ENCODE results near the gene SLC37A3. TPM values are rescaled to one million over a fixed set of nuclear protein-coding genes. Genes with fewer than 3 reads are reported as not detected.

Gene SLC37A3
- polyA plus RNA-seq (2013, experiment 1 of 2): 33.3 TPM
- polyA plus RNA-seq (2013, experiment 2 of 2): 32.8 TPM

GRCh38 chr7:140397784-140398750 lies at the start of gene SLC37A3:
SLC37A3 (minus strand) TSS chr7:140398530; CDS start chr7:140382526, 16,004 bp downstream.
- DNase-seq (ENCODE audit: low spot score): peak; percentile 79

GRCh38 chr7:140447841-140448240 lies 49.5 kb upstream of the SLC37A3 start:
- Histone ChIP-seq H4K91ac (ENCODE audit: low read depth, low read length, poor library complexity) (no peak overlapping the region), H3K27ac (replicated peaks; ENCODE audit: low read length) (no peak overlapping the region), H3K4me1 (ENCODE audit: control insufficient read depth in 2 of 2, insufficient read depth in 1 of 2, low read depth in 1 of 2, low read length in 2 of 2) (peaks cover 0 to 2% of the 10 kb centered on the region in 2 donors), H2BK15ac (ENCODE audit: low read length) (no peak overlapping the region), H4K8ac (ENCODE audit: low read depth, low read length) (no peak overlapping the region), H2BK120ac (ENCODE audit: low read depth, low read length) (no peak overlapping the region), H3K4ac (ENCODE audit: low read length) (no peak overlapping the region), H2BK5ac (ENCODE audit: low read length) (no peak overlapping the region), H3K23ac (ENCODE audit: low read depth, low read length, poor library complexity) (no peak overlapping the region), H3K79me1 (ENCODE audit: low read depth, low read length) (no peaks in the 10 kb centered on the region), H3K9me3 (replicated peaks in 1 of 2; ENCODE audit: control insufficient read depth in 2 of 2, insufficient read depth in 1 of 2, low read depth in 1 of 2, low read length in 2 of 2) (no peaks in the 10 kb centered on the region), H2BK12ac (ENCODE audit: low read length) (no peak overlapping the region), H3K27me3 (ENCODE audit: control insufficient read depth in 3 of 3, insufficient read depth in 3 of 3, low read depth in 1 of 3, low read length in 3 of 3) (no peaks in the 10 kb centered on the region), H3K18ac (ENCODE audit: low read length) (no peak overlapping the region), H3K4me2 (ENCODE audit: insufficient read depth, low read length, poor library complexity, severe bottlenecking) (no peak overlapping the region), H3K36me3 (replicated peaks in 1 of 2; ENCODE audit: control insufficient read depth in 2 of 2, insufficient read depth in 2 of 2, low read length in 2 of 2) (peaks cover 3 to 5% of the 10 kb centered on the region in 2 donors), H3K9ac (ENCODE audit: low read depth, low read length, poor library complexity) (no peak overlapping the region), H2AFZ (ENCODE audit: low read length) (no peak overlapping the region), H3K4me3 (ENCODE audit: low read length in 2 of 2) (no peak overlapping the region), H2AK5ac (ENCODE audit: low read depth, low read length) (no peak overlapping the region), H3K14ac (ENCODE audit: low read length) (no peak overlapping the region)
- no CpG with 5 or more reads among the region's 7 CpGs for WGBS, 2 donors (ENCODE audit: extremely low coverage in 2 of 2, insufficient read length in 2 of 2, insufficient replicate concordance in 1 of 2)
- DNase-seq (ENCODE audit: low spot score): no peak

More at GRCh38 chr7:140397784-140398750, at the start of gene SLC37A3:
- no CpG with 5 or more reads among the region's 66 CpGs for WGBS, 2 donors (ENCODE audit: extremely low coverage in 2 of 2, insufficient read length in 2 of 2, insufficient replicate concordance in 1 of 2)
- Histone ChIP-seq H2BK120ac (ENCODE audit: low read depth, low read length) (peak within 1 kb of the TSS; percentile 72), H2BK12ac (ENCODE audit: low read length) (no peak within 1 kb of the TSS), H3K9me3 (replicated peaks in 1 of 2; ENCODE audit: control insufficient read depth in 2 of 2, insufficient read depth in 1 of 2, low read depth in 1 of 2, low read length in 2 of 2) (no peaks in the 10 kb centered on the region), H3K18ac (ENCODE audit: low read length) (peak within 1 kb of the TSS; percentile 94), H3K79me1 (ENCODE audit: low read depth, low read length) (peaks cover 5% of the 10 kb centered on the region), H2AK5ac (ENCODE audit: low read depth, low read length) (peak within 1 kb of the TSS; percentile 63), H3K4me1 (ENCODE audit: control insufficient read depth in 2 of 2, insufficient read depth in 1 of 2, low read depth in 1 of 2, low read length in 2 of 2) (peaks cover 0 to 3% of the 10 kb centered on the region in 2 donors), H2AFZ (ENCODE audit: low read length) (peak within 1 kb of the TSS; percentile 92), H2BK5ac (ENCODE audit: low read length) (no peak within 1 kb of the TSS), H4K91ac (ENCODE audit: low read depth, low read length, poor library complexity) (no peak within 1 kb of the TSS), H3K23ac (ENCODE audit: low read depth, low read length, poor library complexity) (peak within 1 kb of the TSS; percentile 100), H3K4me2 (ENCODE audit: insufficient read depth, low read length, poor library complexity, severe bottlenecking) (peak within 1 kb of the TSS; percentile 83), H4K8ac (ENCODE audit: low read depth, low read length) (no peak within 1 kb of the TSS), H3K27me3 (ENCODE audit: control insufficient read depth in 3 of 3, insufficient read depth in 3 of 3, low read depth in 1 of 3, low read length in 3 of 3) (no peaks in the 10 kb centered on the region), H2BK15ac (ENCODE audit: low read length) (peak within 1 kb of the TSS; percentile 58), H3K4ac (ENCODE audit: low read length) (no peak within 1 kb of the TSS), H3K4me3 (ENCODE audit: low read length in 2 of 2) (peak within 1 kb of the TSS; percentile 66 to 95), H3K9ac (ENCODE audit: low read depth, low read length, poor library complexity) (peak within 1 kb of the TSS; percentile 84), H3K27ac (replicated peaks; ENCODE audit: low read length) (no peak within 1 kb of the TSS), H3K14ac (ENCODE audit: low read length) (peak within 1 kb of the TSS; percentile 21), H3K36me3 (replicated peaks in 1 of 2; ENCODE audit: control insufficient read depth in 2 of 2, insufficient read depth in 2 of 2, low read length in 2 of 2) (no peaks in the 10 kb centered on the region)

- no CpG with 5 or more reads among the region's 11 CpGs for WGBS, 2 donors (ENCODE audit: extremely low coverage in 2 of 2, insufficient read length in 2 of 2, insufficient replicate concordance in 1 of 2)
- Histone ChIP-seq H2AFZ (ENCODE audit: low read length) (no peak overlapping the region), H2BK120ac (ENCODE audit: low read depth, low read length) (no peak overlapping the region), H3K4me1 (ENCODE audit: control insufficient read depth in 2 of 2, insufficient read depth in 1 of 2, low read depth in 1 of 2, low read length in 2 of 2) (peaks cover 0 to 2% of the 10 kb centered on the region in 2 donors), H3K79me1 (ENCODE audit: low read depth, low read length) (no peaks in the 10 kb centered on the region), H3K23ac (ENCODE audit: low read depth, low read length, poor library complexity) (no peak overlapping the region), H2AK5ac (ENCODE audit: low read depth, low read length) (no peak overlapping the region), H4K8ac (ENCODE audit: low read depth, low read length) (no peak overlapping the region), H2BK15ac (ENCODE audit: low read length) (no peak overlapping the region), H3K9ac (ENCODE audit: low read depth, low read length, poor library complexity) (no peak overlapping the region), H2BK5ac (ENCODE audit: low read length) (no peak overlapping the region), H3K9me3 (replicated peaks in 1 of 2; ENCODE audit: control insufficient read depth in 2 of 2, insufficient read depth in 1 of 2, low read depth in 1 of 2, low read length in 2 of 2) (no peaks in the 10 kb centered on the region), H3K4ac (ENCODE audit: low read length) (no peak overlapping the region), H2BK12ac (ENCODE audit: low read length) (no peak overlapping the region), H3K27ac (replicated peaks; ENCODE audit: low read length) (no peak overlapping the region), H3K36me3 (replicated peaks in 1 of 2; ENCODE audit: control insufficient read depth in 2 of 2, insufficient read depth in 2 of 2, low read length in 2 of 2) (no peaks in the 10 kb centered on the region), H4K91ac (ENCODE audit: low read depth, low read length, poor library complexity) (no peak overlapping the region), H3K14ac (ENCODE audit: low read length) (no peak overlapping the region), H3K18ac (ENCODE audit: low read length) (no peak overlapping the region), H3K4me2 (ENCODE audit: insufficient read depth, low read length, poor library complexity, severe bottlenecking) (no peak overlapping the region), H3K4me3 (ENCODE audit: low read length in 2 of 2) (peak overlapping the region in 1 of 2 donors; percentile 35), H3K27me3 (ENCODE audit: control insufficient read depth in 3 of 3, insufficient read depth in 3 of 3, low read depth in 1 of 3, low read length in 3 of 3) (no peaks in the 10 kb centered on the region)
- DNase-seq (ENCODE audit: low spot score): no peak
These were observed 48.1 kb upstream of the SLC37A3 start for GRCh38 chr7:140446467-140446866.

- H2BK15ac ChIP-seq (ENCODE audit: low read length): no peak overlapping the region
- H2AFZ ChIP-seq (ENCODE audit: low read length): no peak overlapping the region
- no peak overlapping the region for H3K4me3 ChIP-seq (ENCODE audit: low read length in 2 of 2)
- no peak overlapping the region for H3K27ac ChIP-seq (replicated peaks; ENCODE audit: low read length)
- no peak overlapping the region for H3K9ac ChIP-seq (ENCODE audit: low read depth, low read length, poor library complexity)
- H3K4me1 ChIP-seq (ENCODE audit: control insufficient read depth in 2 of 2, insufficient read depth in 1 of 2, low read depth in 1 of 2, low read length in 2 of 2): no peaks in the 10 kb centered on the region
- H2AK5ac ChIP-seq (ENCODE audit: low read depth, low read length): no peak overlapping the region
- no peaks in the 10 kb centered on the region for H3K9me3 ChIP-seq (replicated peaks in 1 of 2; ENCODE audit: control insufficient read depth in 2 of 2, insufficient read depth in 1 of 2, low read depth in 1 of 2, low read length in 2 of 2)
- H3K27me3 ChIP-seq (ENCODE audit: control insufficient read depth in 3 of 3, insufficient read depth in 3 of 3, low read depth in 1 of 3, low read length in 3 of 3): no peaks in the 10 kb centered on the region
- H3K36me3 ChIP-seq (replicated peaks in 1 of 2; ENCODE audit: control insufficient read depth in 2 of 2, insufficient read depth in 2 of 2, low read length in 2 of 2): no peaks in the 10 kb centered on the region
- H3K23ac ChIP-seq (ENCODE audit: low read depth, low read length, poor library complexity): no peak overlapping the region
- no peak overlapping the region for H4K8ac ChIP-seq (ENCODE audit: low read depth, low read length)
- no peak overlapping the region for H3K4me2 ChIP-seq (ENCODE audit: insufficient read depth, low read length, poor library complexity, severe bottlenecking)
- no peak overlapping the region for H3K14ac ChIP-seq (ENCODE audit: low read length)
- no peak overlapping the region for H3K4ac ChIP-seq (ENCODE audit: low read length)
- no peak overlapping the region for H2BK12ac ChIP-seq (ENCODE audit: low read length)
- no peak overlapping the region for H2BK120ac ChIP-seq (ENCODE audit: low read depth, low read length)
- no peak overlapping the region for H4K91ac ChIP-seq (ENCODE audit: low read depth, low read length, poor library complexity)
- no peak for DNase-seq (ENCODE audit: low spot score)
- no peaks in the 10 kb centered on the region for H3K79me1 ChIP-seq (ENCODE audit: low read depth, low read length)
- no peak overlapping the region for H3K18ac ChIP-seq (ENCODE audit: low read length)
- WGBS, 2 donors (ENCODE audit: extremely low coverage in 2 of 2, insufficient read length in 2 of 2, insufficient replicate concordance in 1 of 2): no CpG with 5 or more reads among the region's 2 CpGs
- H2BK5ac ChIP-seq (ENCODE audit: low read length): no peak overlapping the region
These were observed 43.2 kb upstream of the SLC37A3 start for GRCh38 chr7:140441519-140441918.
